H1 (cell line): ENCODE measurements around the gene PHLPP2. TPM values are rescaled to one million over a fixed set of nuclear protein-coding genes. Genes with fewer than 3 reads are reported as not detected.

Source experiments
- CTCF ChIA-PET: fragments of 300-600 bp; sonication (Branson Sonifier 250); formaldehyde crosslinking; loops from one replicate; lab custom pipeline; 2021; ENCODE audit not compliant: partially characterized antibody; lab: Charles Lee
- POLR2A ChIA-PET: fragments of 300-600 bp; sonication (Branson Sonifier 250); formaldehyde crosslinking; loops from one replicate; lab custom pipeline; 2021; ENCODE audit warnings: inconsistent platforms; ENCODE audit not compliant: partially characterized antibody; lab: Charles Lee
- DNase-seq, 2 experiments: peaks; one replicate each; pipeline versions ENCODE4 v3.0.0 to v3.0.0-alpha.2; 2010 to 2022; ENCODE audit warnings: low spot score in 2 of 2, low read depth in 1 of 2, mixed read lengths in 1 of 2
- FAIRE-seq: peaks from 2 replicates; lab custom pipeline; 2011; peaks lifted over from hg19 to GRCh38; lab: Jason Lieb, UNC
- H2AFZ ChIP-seq: 2 replicates; pipeline ENCODE4 v1.8.1; 2012; ENCODE audit warnings: low read length, inconsistent platforms
- H2AK5ac ChIP-seq: 2 replicates; pipeline ENCODE4 v1.6.1; 2013; ENCODE audit warnings: low read depth, low read length
- H2BK120ac ChIP-seq: replicated peaks from 2 replicates; pipeline ENCODE3; 2013; ENCODE audit warnings: low read depth, low read length, inconsistent platforms
- H2BK12ac ChIP-seq: 2 replicates; pipeline ENCODE4 v1.6.1; 2013; ENCODE audit warnings: low read depth, low read length
- H2BK15ac ChIP-seq: 2 replicates; pipeline ENCODE4 v1.6.1; 2013; ENCODE audit warnings: low read length
- H2BK20ac ChIP-seq: 2 replicates; pipeline ENCODE4 v1.6.1; 2013; ENCODE audit warnings: low read length
- H2BK5ac ChIP-seq: 2 replicates; pipeline ENCODE4 v1.6.1; 2013; ENCODE audit warnings: low read depth, low read length
- H3K14ac ChIP-seq: 2 replicates; pipeline ENCODE4 v1.6.1; 2013; ENCODE audit warnings: inconsistent platforms; ENCODE audit not compliant: insufficient read length
- H3K18ac ChIP-seq: 2 replicates; pipeline ENCODE4 v1.6.1; 2013; ENCODE audit warnings: low read length; ENCODE audit errors: extremely low read depth
- H3K23ac ChIP-seq: 2 replicates; pipeline ENCODE4 v1.6.1; 2013; ENCODE audit warnings: inconsistent platforms; ENCODE audit not compliant: insufficient read length
- H3K23me2 ChIP-seq: 2 replicates; pipeline ENCODE4 v1.6.1; 2013; ENCODE audit warnings: low read depth, low read length
- H3K27ac ChIP-seq: 2 replicates; pipeline ENCODE4 v1.6.1; 2011; ENCODE audit warnings: low read depth, low read length, inconsistent platforms
- H3K27me3 ChIP-seq, 4 experiments: replicated peaks in 1 of 4; 1 replicate in 1 of 4; 2 replicates in 3 of 4; pipeline versions ENCODE4 v1.6.1 to v1.8.1; 2011 to 2013; ENCODE audit warnings: low read length in 3 of 4, mild to moderate bottlenecking in 3 of 4, inconsistent platforms in 2 of 4, mixed read lengths in 2 of 4, moderate library complexity in 1 of 4; ENCODE audit not compliant: control insufficient read depth in 3 of 4, insufficient read depth in 3 of 4; ENCODE audit errors: extremely low read depth in 1 of 4
- H3K36me3 ChIP-seq, 4 experiments: 2 replicates each; pipeline versions ENCODE4 v1.6.1 to v1.8.1; 2011 to 2013; ENCODE audit warnings: mild to moderate bottlenecking in 4 of 4, low read length in 3 of 4, moderate library complexity in 2 of 4, control low read depth in 1 of 4, inconsistent platforms in 1 of 4; ENCODE audit not compliant: insufficient read depth in 4 of 4, control insufficient read depth in 2 of 4
- H3K4ac ChIP-seq: replicated peaks from 2 replicates; pipeline ENCODE3; 2013; ENCODE audit warnings: low read length, low read depth, mixed read lengths, inconsistent platforms; ENCODE audit not compliant: insufficient read length
- H3K4me1 ChIP-seq, 4 experiments: replicated peaks in 1 of 4; 1 replicate in 1 of 4; 2 replicates in 3 of 4; pipeline versions ENCODE4 v1.6.1 to v1.8.1; 2011 to 2013; ENCODE audit warnings: low read length in 3 of 4, inconsistent platforms in 2 of 4, mixed read lengths in 1 of 4; ENCODE audit not compliant: insufficient read depth in 4 of 4, control insufficient read depth in 3 of 4
- H3K4me2 ChIP-seq, 2 experiments: 2 replicates each; pipeline versions ENCODE4 v1.6.1 to v1.8.1; 2011 to 2013; ENCODE audit warnings: low read depth in 2 of 2, low read length in 2 of 2, control low read depth in 1 of 2, inconsistent platforms in 1 of 2, mild to moderate bottlenecking in 1 of 2; ENCODE audit not compliant: insufficient read depth in 1 of 2
- H3K4me3 ChIP-seq, 4 experiments: fragments of 200-600, 300-600 bp in 1 of 4; sonication (generic), shearing (Covaris generic), sonication (Bioruptor Twin) in 1 of 4; 2 replicates each; pipeline versions ENCODE4 v1.5.1 to v1.8.1; 2011 to 2016; ENCODE audit warnings: low read length in 4 of 4, low read depth in 3 of 4, control low read depth in 2 of 4, inconsistent platforms in 2 of 4, mild to moderate bottlenecking in 2 of 4, mixed read lengths in 1 of 4, moderate library complexity in 1 of 4; ENCODE audit not compliant: insufficient read depth in 2 of 4; ENCODE audit errors: extremely low read depth in 1 of 4
- H3K56ac ChIP-seq: replicated peaks from 2 replicates; pipeline ENCODE3; 2013; ENCODE audit warnings: low read depth, mild to moderate bottlenecking, mixed read lengths, low read length, inconsistent platforms; ENCODE audit not compliant: insufficient read length
- H3K79me1 ChIP-seq: 2 replicates; pipeline ENCODE4 v1.6.1; 2013; ENCODE audit warnings: low read depth, low read length, control low read depth
- H3K79me2 ChIP-seq, 2 experiments: 2 replicates each; pipeline versions ENCODE4 v1.6.1 to v1.8.1; 2012 to 2013; ENCODE audit warnings: low read length in 2 of 2, mild to moderate bottlenecking in 2 of 2, inconsistent platforms in 1 of 2; ENCODE audit not compliant: insufficient read depth in 2 of 2, control insufficient read depth in 1 of 2
- H3K9ac ChIP-seq, 4 experiments: replicated peaks in 1 of 4; 1 replicate in 1 of 4; 2 replicates in 3 of 4; pipeline versions ENCODE4 v1.6.1 to v1.8.1; 2011 to 2013; ENCODE audit warnings: low read depth in 3 of 4, low read length in 3 of 4, control low read depth in 2 of 4, mild to moderate bottlenecking in 2 of 4, moderate library complexity in 2 of 4, inconsistent platforms in 1 of 4; ENCODE audit errors: extremely low read depth in 1 of 4
- H3K9me3 ChIP-seq, 2 experiments: 2 replicates each; pipeline versions ENCODE4 v1.6.1 to v1.8.1; 2012 to 2013; ENCODE audit warnings: mild to moderate bottlenecking in 2 of 2, moderate library complexity in 2 of 2, control low read depth in 1 of 2, inconsistent platforms in 1 of 2, low read depth in 1 of 2, low read length in 1 of 2, mixed read lengths in 1 of 2; ENCODE audit not compliant: insufficient read depth in 2 of 2
- H4K20me1 ChIP-seq, 2 experiments: replicated peaks in 1 of 2; 2 replicates each; pipeline versions ENCODE3 to v1.8.1; 2011 to 2013; ENCODE audit warnings: inconsistent platforms in 2 of 2, low read length in 2 of 2, mild to moderate bottlenecking in 1 of 2; ENCODE audit not compliant: insufficient read depth in 2 of 2, control insufficient read depth in 1 of 2
- H4K5ac ChIP-seq: 2 replicates; pipeline ENCODE4 v1.6.1; 2013; ENCODE audit warnings: low read length, low read depth, mixed read lengths, inconsistent platforms; ENCODE audit not compliant: insufficient read length
- H4K8ac ChIP-seq: 2 replicates; pipeline ENCODE4 v1.8.0; 2013; ENCODE audit warnings: mild to moderate bottlenecking, moderate library complexity, low read length, inconsistent platforms; ENCODE audit not compliant: insufficient read depth; ENCODE audit errors: extremely low read depth
- H4K91ac ChIP-seq: replicated peaks from 2 replicates; pipeline ENCODE3; 2013; ENCODE audit warnings: low read length, mixed read lengths, inconsistent platforms; ENCODE audit not compliant: insufficient read length
- BACH1 ChIP-seq: IDR thresholded peaks from 2 replicates; pipeline ENCODE4 v1.6.1; 2012; ENCODE audit warnings: low read length, improper control_type of control experiment
- FOSL1 ChIP-seq: IDR thresholded peaks from 2 replicates; pipeline ENCODE4 v1.6.1; 2011; ENCODE audit warnings: mild to moderate bottlenecking, low read depth, low read length, moderate library complexity; ENCODE audit not compliant: insufficient read depth
- GABPA ChIP-seq: IDR thresholded peaks from 2 replicates; pipeline ENCODE4 v1.6.1; 2011; ENCODE audit warnings: mild to moderate bottlenecking, low read length, moderate library complexity, borderline replicate concordance; ENCODE audit not compliant: insufficient read depth
- HDAC6 ChIP-seq: IDR thresholded peaks from one replicate; pipeline ENCODE4 v1.7.1; 2012; ENCODE audit warnings: low read depth, mild to moderate bottlenecking, inconsistent platforms, low read length, moderate library complexity
- JUN ChIP-seq: IDR thresholded peaks from 2 replicates; pipeline ENCODE4 v1.6.1; 2011; ENCODE audit warnings: low read depth, mild to moderate bottlenecking, improper control_type of control experiment, low read length
- POU5F1 ChIP-seq: IDR thresholded peaks from 2 replicates; pipeline ENCODE4 v1.6.1; 2011; ENCODE audit warnings: low read depth, mild to moderate bottlenecking, low read length, moderate library complexity
- RAD21 ChIP-seq, 2 experiments: IDR thresholded peaks in 1 of 2; conservative IDR thresholded peaks in 1 of 2; 2 replicates each; pipeline ENCODE4 v1.6.1; 2011; ENCODE audit warnings: low read depth in 2 of 2, low read length in 2 of 2, improper control_type of control experiment in 1 of 2, inconsistent platforms in 1 of 2, mild to moderate bottlenecking in 1 of 2, moderate library complexity in 1 of 2
- SIRT6 ChIP-seq: IDR thresholded peaks from one replicate; pipeline ENCODE4 v1.7.1; 2012; ENCODE audit warnings: low read length, inconsistent platforms
- SIX5 ChIP-seq: IDR thresholded peaks from 2 replicates; pipeline ENCODE4 v1.6.1; 2011; ENCODE audit warnings: mild to moderate bottlenecking, low read depth, low read length
- TBP ChIP-seq: IDR thresholded peaks from 2 replicates; pipeline ENCODE4 v1.6.1; 2011; ENCODE audit warnings: low read depth, low read length, improper control_type of control experiment
- TCF12 ChIP-seq: IDR thresholded peaks from 2 replicates; pipeline ENCODE4 v1.6.1; 2011; ENCODE audit warnings: low read depth, mild to moderate bottlenecking, low read length
- WGBS, 2 experiments: shearing (Covaris generic) in 1 of 2; methylation state at CpG; one replicate each; pipeline versions ENCODE4 v1.1.6 to v1.1.7; 2013 to 2015; ENCODE audit warnings: low lambda C conversion rate in 2 of 2, mixed read lengths in 2 of 2, inconsistent platforms in 1 of 2, low coverage in 1 of 2, missing lambda C conversion rate in 1 of 2; ENCODE audit not compliant: insufficient replicate concordance in 2 of 2, insufficient coverage in 1 of 2, insufficient read length in 1 of 2; ENCODE audit errors: extremely low coverage in 1 of 2, missing lambda C conversion rate in 1 of 2; 5-methylcytosine and 5-hydroxymethylcytosine counted together
- polyA plus RNA-seq, 7 experiments: library from polyadenylated mRNA; depleted of rRNA in 3 of 7; stranded (reverse) in 5 of 7; unstranded in 2 of 7; fragments of >200 nt in 5 of 7; fragments of 200-250 nt in 2 of 7; gene quantifications; 1 replicate in 5 of 7; 2 replicates in 1 of 7; 4 replicates in 1 of 7; pipeline versions ENCODE4 v1.2.1 to v1.2.3, GENCODE V29; 2011 to 2013; ENCODE audit warnings: missing spikeins in 2 of 7, mixed read lengths in 2 of 7
- total RNA-seq: library from RNA; stranded (reverse); fragmentation: NEBNext Ultra II Directional; extraction: Animal tissue kit (Norgen Biotek cat#: 25700); gene quantifications from 2 replicates; pipeline ENCODE4 v1.2.1, GENCODE V29; 2021

Gene PHLPP2
- total and polyA plus RNA-seq, 2 of the 8 experiments (the other 6 are each of a cell fraction or from before 2014, with no cell fraction given), result 7.3 to 12.9 TPM

DNA sequence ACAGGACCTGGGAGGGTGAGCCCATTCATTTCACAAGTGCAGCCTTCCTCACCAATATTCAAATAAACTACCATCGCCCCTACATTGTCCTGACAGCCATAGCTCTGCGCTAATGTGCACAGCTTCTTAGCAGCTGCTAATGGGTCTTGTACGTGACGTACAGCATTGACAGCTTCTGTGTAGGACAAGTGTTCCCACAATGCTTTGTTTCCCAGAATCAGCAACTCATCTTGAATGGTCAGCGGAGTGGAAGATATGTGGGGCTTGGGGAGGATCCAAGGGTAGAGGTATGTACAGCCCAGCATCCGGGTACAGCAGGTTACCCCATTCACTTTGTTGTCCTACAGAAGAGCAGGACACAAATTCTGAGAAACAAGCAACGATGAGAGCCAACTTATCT lies 74.8 kb downstream of the PHLPP2 start:
- ChIA-PET POLR2A (no interaction called here), CTCF (interaction anchor here (1.0 to 1.2 kb wide), 2 partner anchors 30 to 39 kb away, joined by 3 to 5 read pairs; no protein-coding TSS in a partner anchor)
- no peak overlapping the region for H3K56ac ChIP-seq
- H3K4me2 ChIP-seq, result no peak overlapping the region
- H3K4me1 ChIP-seq, result no peaks in the 10 kb centered on the region
- no peak overlapping the region for H2BK20ac ChIP-seq
- no peak overlapping the region for H2BK12ac ChIP-seq
- WGBS, 2 experiments, result 95% methylated on average over 7 of the region's 7 CpGs; no CpG with 5 or more reads in 1 of the 2 experiments
- H2AFZ ChIP-seq, result no peak overlapping the region
- H3K18ac ChIP-seq, result no peak overlapping the region
- H3K9me3 ChIP-seq, result no peaks in the 10 kb centered on the region
- H2BK5ac ChIP-seq, result no peak overlapping the region
- no peak overlapping the region for H3K14ac ChIP-seq
- no peak overlapping the region for H3K4me3 ChIP-seq
- H2BK120ac ChIP-seq, result no peak overlapping the region
- H2AK5ac ChIP-seq, result no peak overlapping the region
- TF ChIP-seq GABPA, result no peak
- no peak for TF ChIP-seq SIRT6
- TF ChIP-seq RAD21 (IDR thresholded peaks at IDR 0.05 in 1 of 2, conservative IDR thresholded peaks at IDR 0.05 in 1 of 2; ENCODE audit: low read depth in 2 of 2, low read length in 2 of 2), result no peak
- no peak for TF ChIP-seq TCF12
- TF ChIP-seq SIX5, result no peak
- no peak for TF ChIP-seq BACH1
- TF ChIP-seq FOSL1, result no peak
- TF ChIP-seq HDAC6, result no peak
- TF ChIP-seq TBP, result no peak
- no peak for TF ChIP-seq POU5F1
- TF ChIP-seq JUN, result no peak
- no peak overlapping the region for H4K5ac ChIP-seq
- H2BK15ac ChIP-seq, result no peak overlapping the region
- peaks cover 2 to 39% (median 12%) of the 10 kb centered on the region in 4 experiments; a peak in 7 of 8 replicates for H3K36me3 ChIP-seq
- H3K27ac ChIP-seq, result no peak overlapping the region
- H3K79me2 ChIP-seq, result no peaks in the 10 kb centered on the region
- no peak overlapping the region for H3K23ac ChIP-seq
- DNase-seq (no peak), FAIRE-seq (no peak)
- H4K8ac ChIP-seq, result no peak overlapping the region
- H3K79me1 ChIP-seq, result no peaks in the 10 kb centered on the region
- H4K20me1 ChIP-seq, result peaks cover 2 to 8% of the 10 kb centered on the region in 2 experiments
- no peaks in the 10 kb centered on the region for H3K23me2 ChIP-seq
- no peaks in the 10 kb centered on the region for H3K27me3 ChIP-seq
- no peak overlapping the region for H3K9ac ChIP-seq
- no peak overlapping the region for H4K91ac ChIP-seq
- H3K4ac ChIP-seq, result no peak overlapping the region
